ENCODE results near the gene DDX41.

DNA sequence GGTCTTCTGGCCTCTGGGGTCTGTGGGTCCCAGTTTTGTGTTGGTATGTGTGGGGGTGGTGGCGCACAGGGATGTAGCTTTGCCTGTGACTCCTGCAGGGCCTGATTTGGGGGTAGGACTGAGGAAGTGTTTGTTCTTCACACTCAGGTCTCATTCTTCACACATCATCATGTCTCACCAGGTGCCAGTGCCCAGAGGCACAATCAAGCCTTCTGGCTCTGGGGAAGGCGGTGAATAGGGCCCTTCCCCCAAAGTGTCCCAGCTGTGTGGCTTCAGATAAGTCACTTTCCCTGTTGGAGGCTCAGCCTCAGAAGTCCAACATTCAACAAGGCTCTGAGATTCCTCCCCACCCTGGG lies 48.5 kb downstream of the DDX41 start:
- TF ChIP-seq CTCF (IDR thresholded peaks at IDR 0.05) = no peak
- TF ChIP-seq POLR2AphosphoS5 (IDR thresholded peaks at IDR 0.05) = no peak
- no peak for TF ChIP-seq POLR2A (IDR thresholded peaks at IDR 0.05)
